GM12865 (cell line): ENCODE data around the gene PSMD1.

Source experiments
- DNase-seq: peaks from one replicate; pipeline ENCODE4 v3.0.0; 2010; ENCODE audit warnings: low read depth
- H3K4me3 ChIP-seq: 2 replicates; pipeline ENCODE4 v1.5.1; 2011; ENCODE audit warnings: mild to moderate bottlenecking, low read depth, low read length, control low read depth
- TF ChIP-seq, protein P1 (sequence below): IDR thresholded peaks from 2 replicates; pipeline ENCODE4 v1.5.1; 2011; ENCODE audit warnings: low read length, control low read depth, low read depth, inconsistent platforms; ENCODE audit not compliant: insufficient read depth; ENCODE audit errors: missing control alignments

Gene PSMD1

DNA sequence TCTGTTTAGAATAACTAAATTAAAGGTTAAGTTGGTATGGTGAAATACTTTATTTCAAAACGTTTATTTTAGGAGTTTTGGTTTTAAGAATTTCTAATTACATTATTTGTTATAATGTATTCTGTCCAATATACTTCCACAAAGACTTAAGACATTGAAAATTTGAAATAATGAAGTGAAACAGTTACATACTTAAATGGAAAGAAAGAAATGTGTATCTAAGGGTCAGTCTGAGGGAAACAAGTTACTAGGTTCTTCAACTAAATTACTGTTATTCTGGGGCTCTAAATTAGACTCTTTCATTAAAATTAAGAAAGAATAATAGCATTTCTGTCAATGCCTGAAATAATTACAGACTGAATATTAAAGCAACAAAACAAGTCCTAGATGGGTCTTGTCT lies 60.5 kb downstream of the PSMD1 start:
- no peak for DNase-seq
- H3K4me3 ChIP-seq: no peak overlapping the region
- TF ChIP-seq, protein P1, sequence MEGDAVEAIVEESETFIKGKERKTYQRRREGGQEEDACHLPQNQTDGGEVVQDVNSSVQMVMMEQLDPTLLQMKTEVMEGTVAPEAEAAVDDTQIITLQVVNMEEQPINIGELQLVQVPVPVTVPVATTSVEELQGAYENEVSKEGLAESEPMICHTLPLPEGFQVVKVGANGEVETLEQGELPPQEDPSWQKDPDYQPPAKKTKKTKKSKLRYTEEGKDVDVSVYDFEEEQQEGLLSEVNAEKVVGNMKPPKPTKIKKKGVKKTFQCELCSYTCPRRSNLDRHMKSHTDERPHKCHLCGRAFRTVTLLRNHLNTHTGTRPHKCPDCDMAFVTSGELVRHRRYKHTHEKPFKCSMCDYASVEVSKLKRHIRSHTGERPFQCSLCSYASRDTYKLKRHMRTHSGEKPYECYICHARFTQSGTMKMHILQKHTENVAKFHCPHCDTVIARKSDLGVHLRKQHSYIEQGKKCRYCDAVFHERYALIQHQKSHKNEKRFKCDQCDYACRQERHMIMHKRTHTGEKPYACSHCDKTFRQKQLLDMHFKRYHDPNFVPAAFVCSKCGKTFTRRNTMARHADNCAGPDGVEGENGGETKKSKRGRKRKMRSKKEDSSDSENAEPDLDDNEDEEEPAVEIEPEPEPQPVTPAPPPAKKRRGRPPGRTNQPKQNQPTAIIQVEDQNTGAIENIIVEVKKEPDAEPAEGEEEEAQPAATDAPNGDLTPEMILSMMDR: no peak

DNA sequence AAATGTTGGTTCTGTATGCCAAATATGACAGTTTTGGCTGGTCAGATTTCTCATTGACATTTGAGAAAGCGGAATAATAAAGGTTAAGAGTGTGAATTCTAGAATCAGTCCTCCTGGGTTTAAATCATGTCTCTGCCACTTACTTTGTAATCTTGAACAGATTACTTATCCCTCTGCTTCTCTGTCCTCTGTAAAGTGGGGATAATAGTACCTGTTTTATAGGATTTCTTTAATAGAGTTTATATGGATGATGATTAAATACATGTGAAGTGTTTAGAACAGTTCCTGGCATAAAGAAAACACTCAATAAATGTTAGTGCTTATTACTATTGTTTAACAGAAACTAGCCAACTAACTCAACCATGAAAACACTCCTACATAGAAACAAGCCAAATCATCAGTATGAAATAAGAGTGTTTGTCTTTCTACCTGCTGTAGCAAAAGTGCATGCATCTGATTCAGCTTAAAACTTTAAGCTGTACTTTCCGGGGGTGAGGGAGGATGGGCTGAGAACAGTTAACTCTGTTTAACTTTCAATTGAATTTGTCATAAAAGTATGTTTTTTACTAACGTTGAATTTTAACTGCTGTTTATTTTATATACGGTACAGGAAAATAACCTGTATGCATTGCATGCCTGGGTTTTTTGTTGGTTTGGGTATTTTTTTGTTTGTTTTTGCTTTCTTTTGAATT lies 61.4 kb downstream of the PSMD1 start:
- TF ChIP-seq, protein P1: no peak
- no peak overlapping the region for H3K4me3 ChIP-seq
- peak; percentile 7 for DNase-seq

DNA sequence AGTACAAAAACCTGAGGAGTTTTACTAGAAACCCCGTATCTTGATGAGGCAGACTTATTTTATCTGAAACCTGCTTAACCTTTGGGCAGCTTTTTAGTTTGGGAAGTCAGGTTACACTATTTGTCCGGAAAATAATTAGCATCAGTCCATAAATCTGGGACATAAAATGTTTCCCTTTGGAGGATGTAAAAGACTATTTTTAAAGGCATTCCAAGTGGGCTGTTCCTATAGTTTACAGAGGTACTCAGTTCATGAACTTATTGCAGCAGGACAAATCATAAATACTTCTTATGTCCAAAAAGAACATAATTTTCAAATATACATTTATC lies 61.9 kb downstream of the PSMD1 start:
- TF ChIP-seq, protein P1: no peak
- DNase-seq: no peak
- no peak overlapping the region for H3K4me3 ChIP-seq

DNA sequence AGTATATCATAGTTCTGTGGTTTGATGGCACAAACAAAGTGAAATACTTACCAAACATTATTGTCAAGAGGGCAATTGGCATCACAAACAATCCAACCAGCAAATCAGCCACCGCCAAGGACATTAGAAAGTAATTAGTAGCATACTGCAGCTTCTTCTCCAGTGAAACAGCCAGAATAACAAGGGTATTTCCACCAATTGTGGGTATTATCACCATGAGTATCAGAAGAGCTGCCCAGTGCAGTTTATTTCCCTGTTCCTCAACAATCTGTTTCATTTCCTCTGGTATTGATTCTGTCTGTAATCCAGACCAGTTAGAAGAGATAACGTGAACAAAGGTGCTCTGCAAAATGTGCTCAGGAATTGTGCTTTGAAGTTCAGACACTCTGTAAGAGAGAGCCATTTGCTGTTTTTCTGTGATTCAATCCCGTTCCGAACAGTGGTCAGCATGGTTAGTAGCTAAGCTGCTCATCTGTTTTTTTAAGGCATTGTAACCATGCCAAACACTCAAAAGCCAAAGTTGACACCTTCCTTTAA lies 66.8 kb downstream of the PSMD1 start:
- H3K4me3 ChIP-seq: no peak overlapping the region
- TF ChIP-seq, protein P1: no peak
- DNase-seq: peak; percentile 20

DNA sequence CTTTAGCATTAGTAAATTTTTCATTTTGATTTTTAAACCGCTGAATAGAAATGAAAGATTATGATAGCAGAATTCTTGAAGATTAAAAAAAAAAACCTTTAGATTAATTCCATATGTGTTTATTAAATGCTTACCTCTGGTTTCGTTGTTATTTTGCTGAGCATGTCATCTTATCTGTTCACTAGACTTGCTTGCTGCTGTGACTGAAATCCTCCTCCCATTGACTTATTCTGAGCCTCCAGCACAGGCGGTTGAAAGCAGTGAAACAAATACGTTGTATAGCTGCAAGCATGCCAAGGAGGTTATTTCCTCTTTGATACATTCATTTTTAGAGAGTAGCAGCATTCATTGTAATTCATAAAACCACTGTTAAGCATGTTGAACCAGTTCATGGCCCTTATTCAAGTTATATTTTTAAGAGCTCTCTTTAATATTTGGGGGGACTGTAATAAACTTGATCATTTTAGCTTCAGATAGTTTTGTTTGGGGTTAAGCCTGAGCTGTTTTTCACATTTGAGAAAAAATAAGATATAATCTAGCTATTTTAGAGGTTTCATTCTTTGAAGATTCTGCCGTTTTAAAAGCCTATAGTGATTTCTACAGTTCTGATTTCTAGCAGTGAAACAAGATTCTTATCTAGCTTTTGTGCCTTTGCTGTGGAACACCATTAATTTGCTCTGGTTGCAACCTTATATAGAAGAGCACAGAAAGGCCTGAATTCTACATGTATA lies 68.3 kb downstream of the PSMD1 start, which contains the start of gene HTR2B:
TSS of gene HTR2B (minus strand) at position 205 of the 731 bp plus-strand sequence. CDS start 1,278 bp downstream, outside the sequence.
- TF ChIP-seq, protein P1: no peak
- peak; percentile 18 for DNase-seq
- H3K4me3 ChIP-seq: no peak within 1 kb of the TSS

DNA sequence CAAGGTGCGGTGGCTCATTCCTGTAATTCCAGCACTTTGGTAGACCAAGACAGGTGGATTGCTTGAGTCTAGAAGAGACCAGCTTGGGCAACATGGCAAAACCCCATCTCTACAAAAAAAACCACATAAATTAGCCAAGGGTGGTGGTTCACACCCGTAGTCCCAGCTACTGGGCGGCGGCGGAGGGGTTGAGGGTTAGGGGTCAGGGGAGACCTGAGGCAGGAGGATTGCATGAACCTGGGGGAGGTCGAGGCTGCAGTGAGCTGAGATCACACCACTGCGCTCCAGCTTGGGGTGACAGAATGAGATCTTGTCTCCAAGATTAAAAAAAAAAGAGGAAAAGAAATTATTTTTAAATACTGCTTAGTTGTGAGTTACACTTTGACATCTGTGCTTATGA lies 69.5 kb downstream of the PSMD1 start:
- TF ChIP-seq, protein P1: no peak
- DNase-seq: no peak

More for the DNA sequence above, 69.5 kb downstream of the PSMD1 start:
- no peak overlapping the region for H3K4me3 ChIP-seq
